ENCODE measurements around the gene NALCN.

GRCh38 chr13:101416181-101417042 is at the start of gene NALCN:
- TF ChIP-seq POLR2A (IDR thresholded peaks at IDR 0.05; ENCODE audit: low read depth, low read length) (no peak), POLR2AphosphoS5 (IDR thresholded peaks at IDR 0.05; ENCODE audit: low read depth, low read length) (no peak), TAF1 (IDR thresholded peaks at IDR 0.05; ENCODE audit: borderline replicate concordance, low read depth, low read length) (no peak)
